ENCODE measurements around the gene NR2C2AP.
"Not testable (repeated sequence)": the region's sequence is repeated elsewhere in the genome, so short reads cannot be mapped to it uniquely, and the experiment has no call there.

The NR2C2AP gene

DNA sequence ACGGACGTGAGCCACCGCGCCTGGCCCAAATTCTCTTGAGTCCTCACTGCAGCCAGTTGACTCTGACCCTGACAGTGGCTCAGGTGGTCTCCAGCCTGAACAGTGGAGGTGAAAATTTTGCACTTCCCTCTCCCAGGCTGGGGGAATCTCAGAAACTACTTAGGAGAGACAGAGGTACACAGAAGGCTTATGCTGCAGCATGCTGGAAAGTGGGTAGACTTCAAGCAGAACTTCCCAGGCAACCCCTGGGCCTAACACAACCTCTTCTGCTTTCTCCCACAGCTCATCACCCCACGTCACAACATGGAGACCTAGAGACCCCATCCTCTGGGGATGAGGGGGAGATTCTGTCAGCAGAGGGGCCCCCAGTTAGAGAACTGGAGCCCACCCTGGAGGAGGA lies 23.0 kb upstream of the NR2C2AP start:
- no peak for DNase-seq (ENCODE audit: low read depth)
- no peak for TF ChIP-seq CTCF (conservative IDR thresholded peaks at IDR 0.05; ENCODE audit: control insufficient read depth, insufficient read depth, low read depth, low read length)
- no peak overlapping the region for H3K4me3 ChIP-seq (ENCODE audit: control insufficient read depth, low read depth, low read length)

GRCh38 chr19:19224852-19225494 lies 21.8 kb upstream of the NR2C2AP start:
- DNase-seq (ENCODE audit: low read depth) = peak; percentile 50
- TF ChIP-seq CTCF (conservative IDR thresholded peaks at IDR 0.05; ENCODE audit: control insufficient read depth, insufficient read depth, low read depth, low read length) = peak; percentile 45

GRCh38 chr19:19224150-19224851 lies 21.1 kb upstream of the NR2C2AP start:
- no peak overlapping the region for H3K4me3 ChIP-seq (ENCODE audit: control insufficient read depth, low read depth, low read length)
- TF ChIP-seq CTCF (conservative IDR thresholded peaks at IDR 0.05; ENCODE audit: control insufficient read depth, insufficient read depth, low read depth, low read length) = no peak
- no peak for DNase-seq (ENCODE audit: low read depth)

More at GRCh38 chr19:19224852-19225494, 21.8 kb upstream of the NR2C2AP start:
- no peak overlapping the region for H3K4me3 ChIP-seq (ENCODE audit: control insufficient read depth, low read depth, low read length)

- DNase-seq (ENCODE audit: low read depth) = no peak
Measured at GRCh38 chr19:19223636-19224035, 20.4 kb upstream of the NR2C2AP start.

DNA sequence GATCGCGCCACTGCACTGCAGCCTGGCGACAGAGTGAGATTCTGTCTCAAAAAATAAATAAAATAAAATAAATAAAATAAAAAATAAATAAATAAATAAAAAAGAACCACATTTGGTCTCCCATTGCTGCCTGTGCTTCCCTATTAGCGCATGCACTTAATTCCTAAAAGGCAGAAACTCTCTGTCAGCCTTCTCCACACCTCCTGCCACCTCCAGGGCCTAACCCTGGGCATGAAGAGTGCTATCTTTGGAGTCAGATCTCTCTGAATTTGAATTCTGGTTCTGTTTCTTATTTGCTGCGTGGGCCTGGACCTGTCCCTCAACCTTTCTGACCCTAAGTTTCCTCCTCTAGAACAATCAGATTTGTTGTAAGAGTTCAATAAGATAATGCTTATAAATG lies 19.8 kb upstream of the NR2C2AP start:
- no peak overlapping the region for H3K4me3 ChIP-seq (ENCODE audit: control insufficient read depth, low read depth, low read length)
- DNase-seq (ENCODE audit: low read depth) = no peak
- TF ChIP-seq CTCF (conservative IDR thresholded peaks at IDR 0.05; ENCODE audit: control insufficient read depth, insufficient read depth, low read depth, low read length) = no peak

More at GRCh38 chr19:19223636-19224035, 20.4 kb upstream of the NR2C2AP start:
- no peak overlapping the region for H3K4me3 ChIP-seq (ENCODE audit: control insufficient read depth, low read depth, low read length)
- TF ChIP-seq CTCF (conservative IDR thresholded peaks at IDR 0.05; ENCODE audit: control insufficient read depth, insufficient read depth, low read depth, low read length) = no peak

GRCh38 chr19:19221000-19221399 lies 17.8 kb upstream of the NR2C2AP start:
- not testable (repeated sequence) for DNase-seq (ENCODE audit: low read depth); H3K4me3 ChIP-seq (ENCODE audit: control insufficient read depth, low read depth, low read length)

- no peak for TF ChIP-seq CTCF (conservative IDR thresholded peaks at IDR 0.05; ENCODE audit: control insufficient read depth, insufficient read depth, low read depth, low read length)
- H3K4me3 ChIP-seq (ENCODE audit: control insufficient read depth, low read depth, low read length) = no peak overlapping the region
- no peak for DNase-seq (ENCODE audit: low read depth)
Measured at GRCh38 chr19:19218911-19219310, 15.7 kb upstream of the NR2C2AP start.
